HepG2 (cell line): ENCODE measurements around the gene SF3B6. TPM values are rescaled to one million over a fixed set of nuclear protein-coding genes. Genes with fewer than 3 reads are reported as not detected.
"Not testable (repeated sequence)": the region's sequence is repeated elsewhere in the genome, so short reads cannot be mapped to it uniquely, and the experiment has no call there.

Experiments
- CC2D1A ChIP-seq: sonication (generic); formaldehyde crosslinking; IDR thresholded peaks from 2 replicates; pipeline ENCODE4 v1.8.1; 2023; ENCODE audit warnings: mild to moderate bottlenecking, missing genetic modification reagents
- FOXA1 ChIP-seq, 2 experiments: fragments of 450-650 bp in 1 of 2; sonication (generic) in 1 of 2; formaldehyde crosslinking in 1 of 2; IDR thresholded peaks; 2 replicates each; pipeline versions ENCODE4 v1.4.0 to v1.6.1; 2016 to 2020; ENCODE audit warnings: missing genetic modification reagents in 1 of 2
- FOXJ3 ChIP-seq: sonication (generic); formaldehyde crosslinking; IDR thresholded peaks from 2 replicates; pipeline ENCODE4 v1.4.0; 2020; ENCODE audit warnings: missing genetic modification reagents, mild to moderate bottlenecking, borderline replicate concordance
- FOXP1 ChIP-seq, 2 experiments: fragments of 450-650 bp in 1 of 2; IDR thresholded peaks; 2 replicates each; pipeline ENCODE4 v1.6.1; 2017 to 2018; ENCODE audit warnings: antibody characterized with exemption in 1 of 2
- GMEB1 ChIP-seq: sonication (generic); formaldehyde crosslinking; IDR thresholded peaks from 2 replicates; pipeline ENCODE4 v1.5.1; 2020; ENCODE audit warnings: missing genetic modification reagents, mild to moderate bottlenecking, borderline replicate concordance
- HNF4G ChIP-seq, 2 experiments: sonication (generic) in 1 of 2; formaldehyde crosslinking in 1 of 2; IDR thresholded peaks; 2 replicates each; pipeline versions ENCODE4 v1.4.0 to v1.6.1; 2011 to 2020; ENCODE audit warnings: borderline replicate concordance in 2 of 2, low read depth in 2 of 2, mild to moderate bottlenecking in 2 of 2, low read length in 1 of 2, missing genetic modification reagents in 1 of 2, moderate library complexity in 1 of 2
- MTA1 ChIP-seq: sonication (generic); formaldehyde crosslinking; IDR thresholded peaks from 2 replicates; pipeline ENCODE4 v1.4.0; 2020; ENCODE audit warnings: missing genetic modification reagents, mild to moderate bottlenecking, borderline replicate concordance
- PAXIP1 ChIP-seq: sonication (generic); formaldehyde crosslinking; conservative IDR thresholded peaks from 2 replicates; pipeline ENCODE4 v1.4.0; 2020; ENCODE audit warnings: mild to moderate bottlenecking, missing genetic modification reagents, moderate library complexity
- REPIN1 ChIP-seq: sonication (generic); formaldehyde crosslinking; IDR thresholded peaks from 2 replicates; pipeline ENCODE4 v1.8.0; 2022; ENCODE audit warnings: missing genetic modification reagents, low read depth, mild to moderate bottlenecking, borderline replicate concordance
- TBX2 ChIP-seq: sonication (generic); formaldehyde crosslinking; IDR thresholded peaks from 2 replicates; pipeline ENCODE4 v1.5.0; 2020; ENCODE audit warnings: missing genetic modification reagents, mild to moderate bottlenecking, borderline replicate concordance
- ZFY ChIP-seq: sonication (generic); formaldehyde crosslinking; IDR thresholded peaks from 2 replicates; pipeline ENCODE4 v1.4.0; 2020; ENCODE audit warnings: missing genetic modification reagents
- ZMYM3 ChIP-seq: sonication (generic); formaldehyde crosslinking; IDR thresholded peaks from 2 replicates; pipeline ENCODE4 v1.5.1; 2020; ENCODE audit warnings: mild to moderate bottlenecking, missing genetic modification reagents
- ZNF292 ChIP-seq: sonication (generic); formaldehyde crosslinking; IDR thresholded peaks from 2 replicates; pipeline ENCODE4 v1.8.1; 2022; ENCODE audit warnings: mild to moderate bottlenecking, low read depth, missing genetic modification reagents, borderline replicate concordance
- ZNF598 ChIP-seq: sonication (generic); formaldehyde crosslinking; IDR thresholded peaks from 2 replicates; pipeline ENCODE4 v1.5.1; 2020; ENCODE audit warnings: mild to moderate bottlenecking, missing genetic modification reagents, borderline replicate concordance
- ZNF605 ChIP-seq: sonication (generic); formaldehyde crosslinking; IDR thresholded peaks from 2 replicates; pipeline ENCODE4 v1.8.0; 2022; ENCODE audit warnings: mild to moderate bottlenecking, missing genetic modification reagents
- ZNF619 ChIP-seq: sonication (generic); formaldehyde crosslinking; IDR thresholded peaks from 2 replicates; pipeline ENCODE4 v1.4.0; 2020; ENCODE audit warnings: mild to moderate bottlenecking, missing genetic modification reagents
- ZNF687 ChIP-seq: sonication (generic); formaldehyde crosslinking; IDR thresholded peaks from 2 replicates; pipeline ENCODE4 v1.5.1; 2020; ENCODE audit warnings: mild to moderate bottlenecking, missing genetic modification reagents, moderate library complexity
- polyA plus RNA-seq, 8 experiments: library from polyadenylated mRNA; depleted of rRNA in 3 of 8; stranded (reverse) in 7 of 8; unstranded in 1 of 8; fragments of >200 nt; fragmentation: Illumina TruSeq in 4 of 8; extraction: Trizol in 4 of 8; gene quantifications; 2 replicates each; pipeline versions ENCODE4 v1.2.1 to v1.2.3, GENCODE V29; 2011 to 2016; ENCODE audit warnings: low read depth in 4 of 8, missing spikeins in 1 of 8, mixed read lengths in 1 of 8; ENCODE audit not compliant: insufficient read depth in 1 of 8
- total RNA-seq, 5 experiments: library from RNA; depleted of rRNA; stranded (reverse); fragments of >200 nt; fragmentation: Illumina TruSeq; extraction: Trizol; gene quantifications; 2 replicates each; pipeline ENCODE4 v1.2.3, GENCODE V29; 2016; ENCODE audit warnings: low read depth in 1 of 5

The SF3B6 gene
- total and polyA plus RNA-seq, 2 of the 13 experiments (the other 11 are each of a cell fraction or from before 2014, with no cell fraction given): 177 to 182 TPM

- TF ChIP-seq MTA1: peak; percentile 41; the same call in 1 of the 2 replicates
- peak; percentile 12; the same call in 1 of the 2 replicates for TF ChIP-seq TBX2 (CRISPR knock-in tag)
- TF ChIP-seq ZNF687: peak; percentile 75
- TF ChIP-seq FOXJ3 (CRISPR knock-in tag): 0 out of 2 replicates have a peak, but pooled peaks have one; percentile 33
- TF ChIP-seq HNF4G (IDR thresholded peaks at IDR 0.05; ENCODE audit: borderline replicate concordance, low read depth, low read length); FOXA1 (IDR thresholded peaks at IDR 0.05); FOXP1 (IDR thresholded peaks at IDR 0.05): not testable (repeated sequence)
- TF ChIP-seq HNF4G (CRISPR knock-in tag; IDR thresholded peaks at IDR 0.05; ENCODE audit: borderline replicate concordance, low read depth): peak; percentile 31; the same call in 1 of the 2 replicates
- TF ChIP-seq PAXIP1 (CRISPR knock-in tag): peak; percentile 58
- TF ChIP-seq ZNF598 (CRISPR knock-in tag): peak; percentile 22; the same call in 1 of the 2 replicates
- peak; percentile 90 for TF ChIP-seq FOXA1 (CRISPR knock-in tag; IDR thresholded peaks at IDR 0.05)
- 0 out of 2 replicates have a peak, but pooled peaks have one; percentile 33 for TF ChIP-seq ZNF605 (CRISPR knock-in tag)
- TF ChIP-seq ZFY (CRISPR knock-in tag): peak; percentile 61
- peak; percentile 69 for TF ChIP-seq FOXP1 (CRISPR knock-in tag; IDR thresholded peaks at IDR 0.05)
- 0 out of 2 replicates have a peak, but pooled peaks have one; percentile 84 for TF ChIP-seq ZNF619 (CRISPR knock-in tag)
- TF ChIP-seq CC2D1A (CRISPR knock-in tag): 0 out of 2 replicates have a peak, but pooled peaks have one; percentile 38
- peak; percentile 60; the same call in 1 of the 2 replicates for TF ChIP-seq ZMYM3 (CRISPR knock-in tag)
- peak; percentile 26; the same call in 1 of the 2 replicates for TF ChIP-seq GMEB1 (CRISPR knock-in tag)
- TF ChIP-seq REPIN1 (CRISPR knock-in tag): peak; percentile 53; the same call in 1 of the 2 replicates
- TF ChIP-seq ZNF292 (CRISPR knock-in tag): peak; percentile 92; the same call in 1 of the 2 replicates
Measured at GRCh38 chr2:24095171-24095677, 19.1 kb upstream of the SF3B6 start (continued).
